Neural progenitor cell (in vitro differentiated cells): ENCODE measurements around the gene LDLRAD4. TPM values are rescaled to one million over a fixed set of nuclear protein-coding genes. Genes with fewer than 3 reads are reported as not detected.

Source experiments
- DNase-seq: peaks from one replicate; pipeline ENCODE4 v3.0.0-alpha.2; 2016; ENCODE audit warnings: low spot score
- H2AFZ ChIP-seq: fragments of 200-600 bp; sonication (generic); replicated peaks from 2 replicates; pipeline ENCODE4 v1.6.1; 2016; ENCODE audit warnings: antibody characterized with exemption
- H3F3A ChIP-seq: fragments of 200-600 bp; sonication (generic); 2 replicates; pipeline ENCODE4 v1.6.1; 2016; ENCODE audit warnings: antibody characterized with exemption, low read depth
- H3K27ac ChIP-seq: fragments of 200-600 bp; sonication (generic); 2 replicates; pipeline ENCODE4 v1.5.1; 2016; ENCODE audit warnings: mild to moderate bottlenecking
- H3K27me3 ChIP-seq: fragments of 200-600 bp; sonication (generic); 2 replicates; pipeline ENCODE4 v1.6.1; 2016; ENCODE audit warnings: mild to moderate bottlenecking, moderate library complexity
- H3K36me3 ChIP-seq: fragments of 200-600 bp; sonication (generic); 2 replicates; pipeline ENCODE4 v1.5.1; 2016
- H3K4me1 ChIP-seq: fragments of 200-600 bp; sonication (generic); 2 replicates; pipeline ENCODE4 v1.6.1; 2016; ENCODE audit warnings: mixed run types
- H3K4me2 ChIP-seq: fragments of 200-600 bp; sonication (generic); 2 replicates; pipeline ENCODE4 v1.6.1; 2016
- H3K4me3 ChIP-seq: fragments of 200-600 bp; sonication (generic); 2 replicates; pipeline ENCODE4 v1.5.1; 2016
- H3K79me2 ChIP-seq: fragments of 200-600 bp; sonication (generic); 2 replicates; pipeline ENCODE4 v1.6.1; 2016; ENCODE audit warnings: low read depth
- H3K9ac ChIP-seq: fragments of 200-600 bp; sonication (generic); 2 replicates; pipeline ENCODE4 v1.6.1; 2016
- H3K9me3 ChIP-seq: fragments of 200-600 bp; sonication (generic); 2 replicates; pipeline ENCODE4 v1.5.1; 2016; ENCODE audit warnings: low read depth
- H4K20me1 ChIP-seq: fragments of 200-600 bp; sonication (generic); 2 replicates; pipeline ENCODE4 v1.6.1; 2016; ENCODE audit warnings: low read depth
- H3K27ac Mint-ChIP-seq: 3 replicates; pipeline ENCODE4 v1.8.0; 2021; ENCODE audit warnings: mixed read lengths
- H3K27me3 Mint-ChIP-seq: 2 replicates; pipeline ENCODE4 v1.8.0; 2022; ENCODE audit warnings: low read depth, mild to moderate bottlenecking, inconsistent platforms, moderate library complexity, mixed read lengths; ENCODE audit not compliant: insufficient read depth
- H3K36me3 Mint-ChIP-seq: 3 replicates; pipeline ENCODE4 v1.8.0; 2021; ENCODE audit warnings: mixed read lengths
- H3K4me1 Mint-ChIP-seq: 3 replicates; pipeline ENCODE4 v1.8.0; 2021; ENCODE audit warnings: mixed read lengths
- H3K4me3 Mint-ChIP-seq: 3 replicates; pipeline ENCODE4 v1.8.0; 2021; ENCODE audit warnings: mild to moderate bottlenecking, moderate library complexity, mixed read lengths
- H3K9me3 Mint-ChIP-seq: 3 replicates; pipeline ENCODE4 v1.8.0; 2020; ENCODE audit warnings: mixed read lengths
- CTCF ChIP-seq: fragments of 200-600 bp; sonication (generic); IDR thresholded peaks from 2 replicates; pipeline ENCODE4 v1.5.1; 2017; ENCODE audit warnings: antibody characterized with exemption, mild to moderate bottlenecking
- EZH2 ChIP-seq: fragments of 200-600 bp; sonication (generic); IDR thresholded peaks from 2 replicates; pipeline ENCODE4 v1.6.1; 2017; ENCODE audit warnings: antibody characterized with exemption, mild to moderate bottlenecking, moderate library complexity
- EZH2phosphoT487 ChIP-seq: fragments of 200-600 bp; sonication (generic); IDR thresholded peaks from 2 replicates; pipeline ENCODE4 v1.6.1; 2017; ENCODE audit warnings: antibody characterized with exemption
- total RNA-seq: library from RNA; depleted of rRNA; stranded (reverse); fragments of >200 nt; gene quantifications from 2 replicates; pipeline ENCODE4 v1.2.3, GENCODE V29; 2015; ENCODE audit warnings: low replicate concordance

Gene LDLRAD4
- total RNA-seq, 1 donor from 2014 or later, result 0.65 TPM

GRCh38 chr18:13194239-13194638, 24.3 kb upstream of the LDLRAD4 start:
- TF ChIP-seq EZH2 (no peak), CTCF (no peak)
- no peaks in the 10 kb centered on the region for H3K27me3 Mint-ChIP-seq
- DNase-seq, result no peak

GRCh38 chr18:13198701-13199100, 19.9 kb upstream of the LDLRAD4 start:
- Histone ChIP-seq H3K4me3 (no peak overlapping the region), H3K79me2 (no peaks in the 10 kb centered on the region), H2AFZ (no peak overlapping the region), H3K4me2 (no peak overlapping the region), H3K9me3 (no peaks in the 10 kb centered on the region), H3K27me3 (no peaks in the 10 kb centered on the region), H4K20me1 (no peaks in the 10 kb centered on the region), H3F3A (no peaks in the 10 kb centered on the region), H3K4me1 (no peaks in the 10 kb centered on the region), H3K27ac (no peak overlapping the region), H3K36me3 (no peaks in the 10 kb centered on the region), H3K9ac (no peak overlapping the region)
- DNase-seq, result no peak
- Mint-ChIP-seq H3K4me1 (no peaks in the 10 kb centered on the region), H3K36me3 (no peaks in the 10 kb centered on the region), H3K27ac (no peak overlapping the region), H3K9me3 (peaks cover 26% of the 10 kb centered on the region), H3K4me3 (no peak overlapping the region), H3K27me3 (no peaks in the 10 kb centered on the region)
- TF ChIP-seq EZH2phosphoT487 (no peak), EZH2 (no peak), CTCF (no peak)

More at GRCh38 chr18:13194239-13194638, 24.3 kb upstream of the LDLRAD4 start:
- H3K36me3 ChIP-seq, result no peaks in the 10 kb centered on the region
- H3K4me3 ChIP-seq, result no peak overlapping the region
- H3K4me2 ChIP-seq, result no peak overlapping the region
- H3K27ac ChIP-seq, result no peak overlapping the region
- H3K27me3 ChIP-seq, result no peaks in the 10 kb centered on the region
- Mint-ChIP-seq H3K4me3 (no peak overlapping the region), H3K27ac (no peak overlapping the region), H3K9me3 (peaks cover 12% of the 10 kb centered on the region), H3K4me1 (peaks cover 7% of the 10 kb centered on the region), H3K36me3 (no peaks in the 10 kb centered on the region)
- no peak overlapping the region for H3K9ac ChIP-seq
- H2AFZ ChIP-seq, result no peak overlapping the region
- no peaks in the 10 kb centered on the region for H3K79me2 ChIP-seq
- no peaks in the 10 kb centered on the region for H3F3A ChIP-seq
- no peaks in the 10 kb centered on the region for H3K9me3 ChIP-seq
- no peaks in the 10 kb centered on the region for H3K4me1 ChIP-seq
- no peaks in the 10 kb centered on the region for H4K20me1 ChIP-seq

- H3K36me3 ChIP-seq, result no peaks in the 10 kb centered on the region
- no peak overlapping the region for H3K9ac ChIP-seq
- H3K4me1 ChIP-seq, result no peaks in the 10 kb centered on the region
- H3K79me2 ChIP-seq, result no peaks in the 10 kb centered on the region
- H3K27me3 Mint-ChIP-seq, result peaks cover 2% of the 10 kb centered on the region
- H3K9me3 Mint-ChIP-seq, result peaks cover 26% of the 10 kb centered on the region
- H3K27me3 ChIP-seq, result no peaks in the 10 kb centered on the region
- H3K4me1 Mint-ChIP-seq, result no peaks in the 10 kb centered on the region
- H3K27ac ChIP-seq, result no peak overlapping the region
- no peaks in the 10 kb centered on the region for H3K9me3 ChIP-seq
- no peaks in the 10 kb centered on the region for H3F3A ChIP-seq
- H4K20me1 ChIP-seq, result no peaks in the 10 kb centered on the region
- H2AFZ ChIP-seq, result no peak overlapping the region
- H3K27ac Mint-ChIP-seq, result no peak overlapping the region
- TF ChIP-seq EZH2, result no peak
- TF ChIP-seq EZH2phosphoT487, result no peak
- DNase-seq, result no peak
- H3K4me2 ChIP-seq, result no peak overlapping the region
- no peaks in the 10 kb centered on the region for H3K36me3 Mint-ChIP-seq
- H3K4me3 ChIP-seq, result no peak overlapping the region
- H3K4me3 Mint-ChIP-seq, result no peak overlapping the region
Measured at GRCh38 chr18:13199169-13199568, 19.4 kb upstream of the LDLRAD4 start.

- Histone ChIP-seq H3K9me3 (no peaks in the 10 kb centered on the region), H2AFZ (no peak overlapping the region), H3K4me1 (no peaks in the 10 kb centered on the region), H3K4me2 (no peak overlapping the region), H3K79me2 (no peaks in the 10 kb centered on the region), H4K20me1 (no peaks in the 10 kb centered on the region), H3K4me3 (no peak overlapping the region), H3F3A (no peaks in the 10 kb centered on the region), H3K36me3 (no peaks in the 10 kb centered on the region), H3K9ac (no peak overlapping the region), H3K27ac (no peak overlapping the region), H3K27me3 (no peaks in the 10 kb centered on the region)
- no peaks in the 10 kb centered on the region for H3K4me1 Mint-ChIP-seq
- H3K4me3 Mint-ChIP-seq, result no peak overlapping the region
- peaks cover 12% of the 10 kb centered on the region for H3K27me3 Mint-ChIP-seq
- no peak for DNase-seq
- peaks cover 24% of the 10 kb centered on the region for H3K9me3 Mint-ChIP-seq
- H3K27ac Mint-ChIP-seq, result no peak overlapping the region
- H3K36me3 Mint-ChIP-seq, result no peaks in the 10 kb centered on the region
- TF ChIP-seq CTCF (no peak), EZH2phosphoT487 (no peak), EZH2 (no peak)
Measured at GRCh38 chr18:13201292-13201691, 17.3 kb upstream of the LDLRAD4 start.
